ENCODE data around the gene CHCHD6.
A peak's percentile ranks its signal among the peaks of the same experiment; 100 is the strongest.

Gene CHCHD6

DNA sequence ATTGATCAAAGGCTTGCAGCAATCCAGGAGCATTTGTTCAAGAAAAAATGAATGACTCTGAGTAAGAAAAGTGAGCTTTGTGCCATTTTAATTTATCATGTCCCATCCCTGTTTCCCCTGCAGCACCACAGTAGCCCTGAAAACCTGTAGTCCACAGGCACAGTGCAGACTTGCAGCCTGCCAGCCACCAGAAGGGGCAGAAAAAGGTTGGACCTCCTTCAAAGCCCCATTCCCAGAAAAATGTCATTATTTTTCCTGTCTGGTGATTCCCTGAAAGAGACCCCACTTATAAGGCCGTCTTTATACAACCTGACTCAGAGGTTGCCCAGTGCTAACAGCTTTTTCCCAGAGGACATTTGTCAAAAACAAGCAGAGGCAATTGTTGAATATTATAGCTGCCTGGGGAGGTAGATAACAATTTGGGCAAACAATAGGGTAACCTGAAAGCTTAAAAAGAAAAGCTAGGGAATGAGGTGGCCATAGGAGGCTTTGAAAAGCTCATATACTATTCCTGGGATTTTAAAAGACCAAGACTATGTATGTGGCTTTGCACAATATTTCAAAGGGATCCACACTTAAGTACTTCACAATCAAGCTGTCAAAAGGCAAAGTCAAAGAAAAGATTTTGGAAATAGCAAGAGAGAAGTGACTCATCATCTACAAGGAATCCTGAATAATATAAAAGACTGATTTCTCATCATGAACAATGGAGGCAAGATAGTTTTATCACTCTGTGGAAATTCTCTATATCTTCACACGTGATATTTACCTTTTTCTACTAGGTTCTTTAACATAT is 142.1 kb downstream of the CHCHD6 start:
- no peak overlapping the region for H3K4me3 ChIP-seq (ENCODE audit: low read length)
- no peak for TF ChIP-seq CTCF (conservative IDR thresholded peaks at IDR 0.05; ENCODE audit: low read length)
- peak; percentile 43 for DNase-seq (ENCODE audit: low read depth)

DNA sequence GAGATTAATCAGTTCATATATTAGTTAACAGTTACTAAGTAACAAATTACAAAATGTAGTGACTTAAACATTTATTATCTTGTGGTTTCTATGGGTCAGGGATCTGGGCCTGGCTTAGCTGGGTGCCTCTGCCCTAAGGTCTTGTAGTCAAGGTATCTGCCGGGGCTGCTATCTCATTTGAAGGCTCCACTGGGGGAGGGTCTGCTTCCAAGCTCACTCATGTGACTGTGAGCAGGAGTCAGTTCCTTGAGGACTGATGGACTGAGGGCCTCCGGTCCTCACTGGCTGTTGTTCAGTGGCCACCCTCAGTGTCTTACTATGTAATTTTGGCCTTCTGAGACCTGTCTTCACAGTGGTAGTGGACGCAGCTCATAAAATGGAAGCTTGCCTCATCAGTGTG is 143.0 kb downstream of the CHCHD6 start:
- no peak overlapping the region for H3K4me3 ChIP-seq (ENCODE audit: low read length)
- DNase-seq (ENCODE audit: low read depth): no peak
- TF ChIP-seq CTCF (conservative IDR thresholded peaks at IDR 0.05; ENCODE audit: low read length): no peak

- TF ChIP-seq CTCF (conservative IDR thresholded peaks at IDR 0.05; ENCODE audit: low read length): no peak
- H3K4me3 ChIP-seq (ENCODE audit: low read length): no peak overlapping the region
- DNase-seq (ENCODE audit: low read depth): no peak
Measured at GRCh38 chr3:126848991-126849390, 145.0 kb downstream of the CHCHD6 start.

- no peak overlapping the region for H3K4me3 ChIP-seq (ENCODE audit: low read length)
- TF ChIP-seq CTCF (conservative IDR thresholded peaks at IDR 0.05; ENCODE audit: low read length): no peak
- DNase-seq (ENCODE audit: low read depth): no peak
Measured at GRCh38 chr3:126849768-126850167, 145.7 kb downstream of the CHCHD6 start.

DNA sequence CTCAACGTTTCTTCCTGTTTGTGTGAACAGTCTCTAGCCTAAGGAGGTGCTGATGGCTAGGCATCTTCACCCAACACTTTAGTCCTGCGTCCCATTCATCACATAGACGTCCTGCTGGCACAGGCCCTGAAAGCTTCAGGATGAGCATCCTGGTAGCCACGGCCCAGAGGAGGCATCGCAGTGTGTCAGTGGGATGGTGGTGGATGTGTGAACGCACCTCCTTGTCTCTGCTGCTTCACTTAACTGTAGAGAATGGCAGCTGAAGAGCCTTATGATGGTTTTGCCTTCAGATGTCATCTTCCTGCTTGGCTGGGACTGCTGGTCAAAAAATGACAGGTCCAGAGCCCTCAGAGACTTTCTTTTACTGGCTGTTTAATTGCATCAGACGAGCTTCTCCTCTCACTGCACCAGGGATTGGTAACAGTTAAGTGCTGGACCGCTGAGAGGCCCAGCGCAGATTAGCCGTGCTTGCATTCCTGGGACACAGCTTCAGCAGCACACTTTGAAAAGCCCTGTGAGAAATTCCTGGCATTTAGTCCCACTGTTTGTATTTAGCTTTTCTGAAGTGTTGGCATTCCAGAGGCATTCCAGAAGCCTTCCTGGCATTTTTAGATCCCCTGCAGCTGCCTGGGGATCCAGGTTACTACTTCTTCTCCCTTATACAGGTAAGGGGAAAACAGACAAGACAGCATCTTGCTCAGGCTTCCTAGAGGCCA is 146.5 kb downstream of the CHCHD6 start:
- H3K4me3 ChIP-seq (ENCODE audit: low read length): no peak overlapping the region
- DNase-seq (ENCODE audit: low read depth): peak; percentile 91
- TF ChIP-seq CTCF (conservative IDR thresholded peaks at IDR 0.05; ENCODE audit: low read length): no peak

DNA sequence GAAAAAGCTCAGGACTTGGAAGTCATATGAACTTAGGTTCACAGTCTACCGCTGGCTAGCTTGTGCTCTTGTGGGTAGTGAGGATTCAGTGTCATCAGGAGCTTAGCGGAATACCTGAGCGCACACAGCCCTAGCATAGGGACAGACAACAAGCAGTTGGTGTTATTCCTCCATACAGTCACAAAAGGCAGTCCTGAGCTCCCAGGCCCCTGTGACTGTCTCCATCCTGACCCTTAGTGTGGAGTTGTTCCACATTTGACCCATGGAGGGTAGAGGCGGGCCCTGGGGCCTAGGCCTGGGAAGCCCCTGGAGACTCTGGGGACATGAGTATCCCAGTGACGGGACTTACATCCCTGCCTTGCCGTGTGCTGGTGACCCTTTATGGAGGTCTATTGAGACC is 147.3 kb downstream of the CHCHD6 start:
- no peak for TF ChIP-seq CTCF (conservative IDR thresholded peaks at IDR 0.05; ENCODE audit: low read length)
- no peak overlapping the region for H3K4me3 ChIP-seq (ENCODE audit: low read length)
- DNase-seq (ENCODE audit: low read depth): no peak

- DNase-seq (ENCODE audit: low read depth): no peak
- no peak overlapping the region for H3K4me3 ChIP-seq (ENCODE audit: low read length)
- no peak for TF ChIP-seq CTCF (conservative IDR thresholded peaks at IDR 0.05; ENCODE audit: low read length)
Measured at GRCh38 chr3:126851934-126852333, 147.9 kb downstream of the CHCHD6 start.
